Adipocyte (in vitro differentiated cells): Measurements from ENCODE around the gene TRIP13.

ENCODE experiments used
- DNase-seq: peaks from one replicate; pipeline ENCODE4 v3.0.0-alpha.2; 2015; ENCODE audit warnings: low read depth
- H3K27me3 ChIP-seq: replicated peaks from 2 replicates; pipeline ENCODE4 v1.7.0; 2013; ENCODE audit warnings: mild to moderate bottlenecking, low read length, moderate library complexity; ENCODE audit not compliant: control insufficient read depth, insufficient read depth
- H3K36me3 ChIP-seq: 2 replicates; pipeline ENCODE4 v1.7.0; 2013; ENCODE audit warnings: low read length, mild to moderate bottlenecking, moderate library complexity; ENCODE audit not compliant: control insufficient read depth, insufficient read depth, severe bottlenecking
- H3K4me1 ChIP-seq: 2 replicates; pipeline ENCODE4 v1.7.0; 2013; ENCODE audit warnings: mild to moderate bottlenecking, low read length, moderate library complexity; ENCODE audit not compliant: control insufficient read depth, insufficient read depth
- H3K4me3 ChIP-seq: 2 replicates; pipeline ENCODE4 v1.7.0; 2013; ENCODE audit warnings: mild to moderate bottlenecking, low read length, moderate library complexity
- H3K9ac ChIP-seq: 2 replicates; pipeline ENCODE4 v1.7.0; 2013; ENCODE audit warnings: mild to moderate bottlenecking, low read length, moderate library complexity
- H3K9me3 ChIP-seq: 2 replicates; pipeline ENCODE4 v1.7.0; 2013; ENCODE audit warnings: mild to moderate bottlenecking, low read length, moderate library complexity; ENCODE audit not compliant: control insufficient read depth

TRIP13 gene

GRCh38 chr5:887947-888637 is 4.6 kb upstream of the TRIP13 start:
- Histone ChIP-seq H3K9ac (peak overlapping the region; percentile 38), H3K27me3 (no peaks in the 10 kb centered on the region), H3K4me1 (peaks cover 26% of the 10 kb centered on the region), H3K36me3 (peaks cover 64% of the 10 kb centered on the region), H3K4me3 (peak overlapping the region; percentile 40), H3K9me3 (no peaks in the 10 kb centered on the region)
- peak; percentile 5 for DNase-seq

- no peak for DNase-seq
- H3K9me3 ChIP-seq, result no peaks in the 10 kb centered on the region
- H3K27me3 ChIP-seq, result no peaks in the 10 kb centered on the region
- H3K36me3 ChIP-seq, result peaks cover 59% of the 10 kb centered on the region
- H3K4me3 ChIP-seq, result no peak overlapping the region
- peaks cover 31% of the 10 kb centered on the region for H3K4me1 ChIP-seq
- peak overlapping the region; percentile 38 for H3K9ac ChIP-seq
Measured at GRCh38 chr5:888638-889035, 4.0 kb upstream of the TRIP13 start.

GRCh38 chr5:889075-889710 is 3.5 kb upstream of the TRIP13 start:
- Histone ChIP-seq H3K4me1 (peaks cover 31% of the 10 kb centered on the region), H3K36me3 (peaks cover 53% of the 10 kb centered on the region), H3K9ac (peak overlapping the region; percentile 38), H3K4me3 (no peak overlapping the region), H3K9me3 (no peaks in the 10 kb centered on the region), H3K27me3 (no peaks in the 10 kb centered on the region)
- no peak for DNase-seq

GRCh38 chr5:891117-891836 is 1.4 kb upstream of the TRIP13 start:
- Histone ChIP-seq H3K9me3 (no peaks in the 10 kb centered on the region), H3K4me3 (peak overlapping the region; percentile 92), H3K4me1 (peaks cover 31% of the 10 kb centered on the region), H3K27me3 (no peaks in the 10 kb centered on the region), H3K9ac (peak overlapping the region; percentile 90), H3K36me3 (peaks cover 32% of the 10 kb centered on the region)
- no peak for DNase-seq

- H3K4me3 ChIP-seq, result peak overlapping the region; percentile 92
- H3K4me1 ChIP-seq, result peaks cover 31% of the 10 kb centered on the region
- no peaks in the 10 kb centered on the region for H3K9me3 ChIP-seq
- DNase-seq, result peak; percentile 53
- H3K27me3 ChIP-seq, result no peaks in the 10 kb centered on the region
- peak overlapping the region; percentile 90 for H3K9ac ChIP-seq
- peaks cover 26% of the 10 kb centered on the region for H3K36me3 ChIP-seq
Measured at GRCh38 chr5:891837-892393, 769 bp upstream of the TRIP13 start.

- no peak for DNase-seq
- H3K36me3 ChIP-seq, result peaks cover 17% of the 10 kb centered on the region
- no peaks in the 10 kb centered on the region for H3K9me3 ChIP-seq
- no peaks in the 10 kb centered on the region for H3K27me3 ChIP-seq
- H3K4me1 ChIP-seq, result peaks cover 25% of the 10 kb centered on the region
- H3K9ac ChIP-seq, result peak overlapping the region; percentile 90
- peak overlapping the region; percentile 92 for H3K4me3 ChIP-seq
Measured at GRCh38 chr5:893137-893506, 438 bp downstream of the TRIP13 start.

GRCh38 chr5:893711-894110 is 1.0 kb downstream of the TRIP13 start:
- Histone ChIP-seq H3K9me3 (no peaks in the 10 kb centered on the region), H3K4me1 (peaks cover 19% of the 10 kb centered on the region), H3K9ac (peak overlapping the region; percentile 90), H3K36me3 (peaks cover 14% of the 10 kb centered on the region), H3K4me3 (peak overlapping the region; percentile 92), H3K27me3 (no peaks in the 10 kb centered on the region)
- no peak for DNase-seq

- no peaks in the 10 kb centered on the region for H3K27me3 ChIP-seq
- no peak overlapping the region for H3K9ac ChIP-seq
- no peaks in the 10 kb centered on the region for H3K36me3 ChIP-seq
- no peak for DNase-seq
- no peak overlapping the region for H3K4me3 ChIP-seq
- no peaks in the 10 kb centered on the region for H3K4me1 ChIP-seq
- no peaks in the 10 kb centered on the region for H3K9me3 ChIP-seq
Measured at GRCh38 chr5:900781-901180, 8.1 kb downstream of the TRIP13 start.

- H3K4me1 ChIP-seq, result no peaks in the 10 kb centered on the region
- H3K27me3 ChIP-seq, result no peaks in the 10 kb centered on the region
- H3K4me3 ChIP-seq, result no peak overlapping the region
- no peaks in the 10 kb centered on the region for H3K36me3 ChIP-seq
- H3K9ac ChIP-seq, result no peak overlapping the region
- DNase-seq, result no peak
- no peaks in the 10 kb centered on the region for H3K9me3 ChIP-seq
Measured at GRCh38 chr5:902129-902916, 9.6 kb downstream of the TRIP13 start.

- no peak overlapping the region for H3K4me3 ChIP-seq
- H3K36me3 ChIP-seq, result peaks cover 3% of the 10 kb centered on the region
- no peaks in the 10 kb centered on the region for H3K9me3 ChIP-seq
- no peaks in the 10 kb centered on the region for H3K27me3 ChIP-seq
- H3K4me1 ChIP-seq, result no peaks in the 10 kb centered on the region
- no peak for DNase-seq
- no peak overlapping the region for H3K9ac ChIP-seq
Measured at GRCh38 chr5:903756-904096, 11.0 kb downstream of the TRIP13 start.
